Stimulated activated CD8-positive, alpha-beta memory T cell treated with anti-CD3 and anti-CD28 coated beads, Interleukin-2, amount 100 ng/mL, for 1 hour (primary cell): ENCODE data around the gene XRCC1.
A peak's percentile ranks its signal among the peaks of the same experiment; 100 is the strongest.
"Not testable (repeated sequence)": the region's sequence is repeated elsewhere in the genome, so short reads cannot be mapped to it uniquely, and the experiment has no call there.

Source experiments
- DNase-seq, 2 donors: peaks; one replicate each; pipeline ENCODE4 v3.0.0-alpha.2; 2020; ENCODE audit warnings: low read depth in 2 of 2

XRCC1 gene

GRCh38 chr19:43599635-43600295 lies 24.4 kb upstream of the XRCC1 start:
- no peak for DNase-seq

- no peak for DNase-seq
Observed at GRCh38 chr19:43598445-43599240, 23.3 kb upstream of the XRCC1 start.

DNA sequence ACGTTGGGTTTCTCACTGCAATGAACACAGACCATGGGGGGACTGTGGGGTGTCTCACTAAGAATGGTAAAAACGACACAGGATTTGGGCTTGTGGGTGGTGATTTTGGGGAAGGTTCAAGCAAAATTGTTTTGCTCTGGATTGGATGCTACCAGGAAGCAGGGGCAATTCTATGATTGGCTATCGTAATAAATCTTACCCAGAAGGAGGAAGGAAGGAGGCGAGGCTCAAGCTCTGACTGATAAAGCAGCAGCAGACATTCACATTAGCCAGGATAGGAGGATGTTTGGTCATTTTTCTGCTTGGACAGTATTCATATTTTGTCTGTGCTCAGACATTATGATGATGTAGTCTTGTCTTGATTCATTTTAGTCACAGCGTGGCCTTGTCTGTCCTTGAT lies 22.5 kb upstream of the XRCC1 start:
- no peak for DNase-seq

- DNase-seq, result no peak
Observed at GRCh38 chr19:43596842-43597461, 21.6 kb upstream of the XRCC1 start.

- peak; percentile 100 for DNase-seq
Observed at GRCh38 chr19:43595999-43596841, 20.9 kb upstream of the XRCC1 start, which contains the start of the genes IRGQ and ZNF576. Gene IRGQ (minus strand): TSS chr19:43596134. CDS start chr19:43595338, 796 bp downstream. Gene ZNF576 (plus strand): TSS chr19:43596595. CDS start chr19:43597109, 514 bp downstream.

- DNase-seq, result no peak
Observed at GRCh38 chr19:43595605-43595998, 20.3 kb upstream of the XRCC1 start.

DNA sequence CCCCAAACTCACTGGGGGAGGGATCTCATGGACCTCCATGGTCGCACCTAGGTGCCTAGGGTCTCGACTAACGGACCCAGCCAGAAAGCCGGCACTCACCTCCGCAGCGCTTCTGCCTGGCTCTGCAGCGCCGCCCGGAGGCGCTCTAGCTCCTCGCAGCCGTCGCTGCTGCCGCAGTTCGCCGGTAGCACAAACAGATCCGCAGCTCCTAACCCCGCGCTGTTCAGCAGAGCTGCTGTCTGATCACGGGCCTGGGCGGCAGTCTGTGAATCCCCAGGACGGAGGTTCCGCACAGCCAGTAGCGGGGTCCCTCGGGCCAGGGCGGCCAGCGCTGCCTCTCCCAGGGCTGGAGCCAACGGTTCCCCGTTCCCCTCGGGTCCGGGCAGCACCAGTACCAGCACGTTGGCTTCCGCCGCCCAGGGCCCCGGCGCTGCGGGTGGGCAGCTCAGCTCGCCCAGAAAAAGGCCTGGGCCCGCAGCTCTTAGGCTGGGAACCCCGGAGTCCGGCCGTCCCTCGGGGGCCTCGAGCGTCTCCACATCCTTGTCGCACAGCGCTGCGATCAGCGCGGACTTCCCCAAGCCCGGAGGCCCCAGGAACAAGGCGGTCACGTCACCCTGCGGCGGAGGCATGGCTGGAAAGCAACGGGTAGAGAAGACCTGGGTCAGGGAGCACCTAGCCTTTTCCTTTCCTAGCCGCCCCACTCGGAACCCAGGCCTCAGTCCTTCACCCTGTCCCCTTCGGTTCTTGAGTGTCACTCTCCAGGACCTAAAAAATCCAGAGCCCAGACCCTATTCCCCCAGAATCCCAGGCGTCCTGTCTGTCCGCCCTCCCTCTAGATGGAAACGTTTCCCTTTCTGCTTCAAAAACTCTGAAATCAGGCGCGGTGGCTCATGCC lies 19.6 kb upstream of the XRCC1 start:
- peak; percentile 37 to 47 for DNase-seq

GRCh38 chr19:43594081-43594697 lies 18.9 kb upstream of the XRCC1 start:
- no peak for DNase-seq

- no peak for DNase-seq
Observed at GRCh38 chr19:43592800-43593350, 17.5 kb upstream of the XRCC1 start.

DNA sequence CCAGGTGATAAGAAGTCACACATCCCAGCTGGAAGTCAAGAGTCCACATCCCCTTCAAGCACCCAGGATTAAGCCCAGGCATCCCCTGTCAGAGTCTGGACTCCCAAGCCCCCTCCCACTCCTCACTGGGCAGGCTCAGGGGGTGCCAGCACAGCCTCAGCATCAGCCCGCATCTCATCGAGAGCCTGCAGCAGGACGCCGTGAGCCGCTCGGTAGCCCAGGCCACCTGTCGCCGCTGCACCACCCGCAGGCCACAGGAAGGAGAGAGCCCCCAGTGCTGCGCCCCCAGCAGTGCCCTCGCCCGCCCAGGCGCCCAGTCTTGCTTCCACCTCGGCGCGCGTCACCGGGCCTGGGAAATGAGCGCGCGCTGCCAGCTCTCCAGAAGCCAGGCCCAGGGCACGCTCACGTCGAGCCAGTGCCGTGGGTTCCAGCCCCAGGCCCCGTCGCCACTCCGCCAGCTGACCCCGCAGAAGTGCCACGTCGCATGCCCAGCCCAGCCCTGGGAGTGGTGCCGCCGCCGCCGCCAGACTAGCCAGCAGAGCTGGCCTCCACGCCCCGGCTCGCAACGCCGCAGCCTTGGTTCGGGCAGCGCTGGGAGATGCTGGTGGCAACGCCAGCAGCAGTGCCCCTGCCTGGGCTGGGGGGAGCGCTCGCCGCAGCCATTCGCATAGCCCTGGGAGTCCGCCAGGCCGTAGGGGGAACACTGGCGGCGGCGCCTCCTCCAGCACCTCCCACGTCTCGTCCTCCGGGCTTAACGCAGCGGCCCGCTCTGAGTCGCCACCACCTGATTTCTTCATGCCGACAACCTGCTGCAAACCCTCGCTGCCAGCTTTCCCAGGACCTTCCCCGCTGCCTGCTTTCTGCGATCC lies 16.8 kb upstream of the XRCC1 start:
- DNase-seq, result no peak

DNA sequence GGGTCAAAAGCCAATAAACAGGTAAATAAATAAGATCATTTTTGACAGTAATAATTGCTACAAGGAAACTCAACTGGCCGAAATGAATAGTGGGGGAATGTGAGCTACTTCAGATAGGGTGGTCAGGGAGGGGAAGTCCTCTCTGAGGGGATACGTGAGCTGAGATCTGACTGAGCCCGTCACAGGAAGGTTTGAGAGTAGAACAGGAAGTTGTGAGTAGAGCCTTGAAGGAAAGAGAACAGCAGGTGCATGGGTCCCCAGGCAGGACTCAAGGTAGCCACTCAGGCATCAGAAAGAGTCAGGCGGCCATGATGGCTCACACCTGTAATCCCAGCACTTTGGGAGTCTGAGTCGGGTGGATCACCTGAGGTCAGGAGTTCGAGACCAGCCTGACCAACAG lies 14.4 kb upstream of the XRCC1 start:
- no peak for DNase-seq

DNA sequence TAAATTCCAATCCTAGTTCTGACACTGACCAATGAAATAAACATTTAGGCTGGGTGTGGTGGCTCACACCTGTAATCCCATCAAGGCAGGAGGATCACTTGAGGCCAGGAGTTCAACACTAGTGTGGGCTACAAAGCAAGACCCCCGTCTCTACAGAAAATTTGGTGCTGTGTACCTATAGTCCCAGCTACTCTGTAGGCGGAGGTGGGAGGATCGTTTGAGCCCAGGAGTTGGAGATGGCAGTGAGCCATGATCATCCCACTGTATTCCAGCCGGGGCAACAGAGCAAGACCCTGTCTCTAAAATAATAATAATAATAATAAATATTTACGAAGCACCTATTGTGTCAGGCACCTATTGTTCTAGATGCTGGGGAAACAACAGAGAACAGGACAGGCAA lies 13.9 kb upstream of the XRCC1 start:
- DNase-seq, result no peak

GRCh38 chr19:43587029-43587428 lies 11.7 kb upstream of the XRCC1 start:
- not testable (repeated sequence) for DNase-seq

DNA sequence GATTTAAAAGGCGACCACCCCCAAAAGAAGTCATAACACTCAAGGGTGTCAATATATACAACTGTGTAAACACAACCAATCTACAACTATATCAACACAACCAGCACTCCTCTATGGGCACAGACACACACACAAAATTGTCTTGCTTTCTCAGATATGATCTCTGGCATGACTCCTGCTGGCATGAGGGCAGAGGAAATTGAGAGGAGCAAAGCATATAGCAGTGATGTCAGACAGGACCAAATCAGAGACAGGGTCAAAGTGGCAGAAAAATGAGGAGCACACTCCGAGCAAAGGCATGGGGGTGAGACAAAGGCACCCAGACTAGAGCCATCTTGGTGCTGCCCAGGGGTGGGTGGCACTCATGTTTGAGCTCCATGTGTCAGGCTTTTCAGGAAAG lies 11.0 kb upstream of the XRCC1 start:
- no peak for DNase-seq

DNA sequence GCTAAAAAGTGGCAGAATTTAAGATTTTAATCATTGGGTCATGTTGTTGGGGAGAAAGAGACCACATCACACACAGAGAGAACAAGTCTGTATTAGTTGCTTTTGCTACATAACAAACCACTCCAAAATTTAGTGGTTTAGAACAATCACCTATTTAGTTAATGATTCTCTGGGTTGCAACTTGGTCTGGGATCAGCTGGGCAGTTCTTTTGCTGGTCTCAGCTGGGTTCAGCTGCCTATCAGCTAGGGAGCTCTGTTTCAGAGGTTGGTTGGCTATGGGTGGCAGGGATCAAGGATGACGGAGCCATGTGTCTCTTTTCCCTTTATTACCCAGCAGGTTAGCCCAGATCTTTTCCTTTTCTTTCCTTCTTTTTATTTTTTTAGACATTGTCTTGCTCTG lies 9.2 kb upstream of the XRCC1 start:
- no peak for DNase-seq

DNA sequence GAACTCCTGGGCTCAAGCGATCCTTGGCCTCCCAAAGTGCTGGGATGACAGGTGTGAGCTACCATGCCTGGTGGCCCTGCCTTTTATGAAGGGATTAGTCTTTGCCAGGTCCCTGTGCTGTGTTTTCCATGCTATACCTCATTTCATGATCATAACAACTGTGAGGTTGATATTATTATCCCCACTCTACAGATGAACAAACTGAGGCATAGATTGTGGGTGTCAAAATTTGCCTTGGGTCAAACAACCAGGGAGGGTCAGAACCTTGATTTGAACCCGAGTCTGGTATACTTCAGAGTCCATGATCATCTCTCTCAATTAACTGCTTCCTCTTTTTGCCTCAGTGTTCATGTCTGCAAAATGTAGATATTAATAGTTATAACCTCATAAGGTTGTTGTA lies 7.2 kb upstream of the XRCC1 start:
- DNase-seq, result no peak

GRCh38 chr19:43581467-43581866 lies 6.1 kb upstream of the XRCC1 start:
- DNase-seq, result no peak

- DNase-seq, result no peak
Observed at GRCh38 chr19:43578787-43579186, 3.5 kb upstream of the XRCC1 start.
